Karpas-422 (cell line): ENCODE results near the gene PDK4. TPM values are rescaled to one million over a fixed set of nuclear protein-coding genes. Genes with fewer than 3 reads are reported as not detected.

Experiments used
- DNase-seq: peaks from one replicate; pipeline ENCODE4 v3.0.0-alpha.2; 2015
- H2AFZ ChIP-seq: fragments of 200-600 bp; sonication (generic); 2 replicates; pipeline ENCODE4 v1.6.1; 2014; ENCODE audit warnings: antibody characterized with exemption, low read length, mixed read lengths
- H3K27ac ChIP-seq: fragments of 200-600 bp; sonication (generic); 2 replicates; pipeline ENCODE4 v1.5.1; 2014; ENCODE audit warnings: mild to moderate bottlenecking, low read length, moderate library complexity
- H3K27me3 ChIP-seq: fragments of 200-600 bp; sonication (generic); 2 replicates; pipeline ENCODE4 v1.6.1; 2014; ENCODE audit warnings: low read length, mixed read lengths
- H3K36me3 ChIP-seq: fragments of 200-600 bp; sonication (generic); 2 replicates; pipeline ENCODE4 v1.6.1; 2014; ENCODE audit warnings: low read length, mixed read lengths; ENCODE audit not compliant: insufficient read depth
- H3K4me1 ChIP-seq: fragments of 200-600 bp; sonication (generic); 2 replicates; pipeline ENCODE4 v1.6.1; 2014; ENCODE audit warnings: mild to moderate bottlenecking, low read length, mixed read lengths
- H3K4me2 ChIP-seq: fragments of 200-600 bp; sonication (generic); 2 replicates; pipeline ENCODE4 v1.6.1; 2014; ENCODE audit warnings: low read length, low read depth, mild to moderate bottlenecking; ENCODE audit not compliant: poor library complexity, severe bottlenecking
- H3K4me3 ChIP-seq: fragments of 200-600 bp; sonication (generic); 2 replicates; pipeline ENCODE4 v1.5.1; 2014; ENCODE audit warnings: mild to moderate bottlenecking, antibody characterized with exemption, low read length, mixed read lengths
- H3K79me2 ChIP-seq: fragments of 200-600 bp; sonication (generic); 2 replicates; pipeline ENCODE4 v1.6.1; 2014; ENCODE audit warnings: mild to moderate bottlenecking, low read length, mixed read lengths
- H3K9ac ChIP-seq: fragments of 200-600 bp; sonication (generic); 2 replicates; pipeline ENCODE4 v1.6.0; 2014; ENCODE audit warnings: low read length
- H3K9me2 ChIP-seq: fragments of 200-600 bp; sonication (generic), shearing (Covaris generic); replicated peaks from 2 replicates; pipeline ENCODE4 v1.6.0; 2014; ENCODE audit warnings: mild to moderate bottlenecking, low read length, moderate library complexity; ENCODE audit not compliant: insufficient read depth
- H3K9me3 ChIP-seq: fragments of 300-700, 200-600 bp; sonication (generic); 2 replicates; pipeline ENCODE4 v1.6.1; 2014; ENCODE audit warnings: low read length, mixed read lengths
- H4K20me1 ChIP-seq: fragments of 200-600 bp; sonication (generic); 2 replicates; pipeline ENCODE4 v1.6.1; 2014; ENCODE audit warnings: mild to moderate bottlenecking, antibody characterized with exemption, low read length, low read depth; ENCODE audit not compliant: insufficient read depth
- total RNA-seq: library from RNA; depleted of rRNA; stranded (reverse); fragments of >200 nt; shearing (Covaris generic); gene quantifications from 2 replicates; pipeline ENCODE4 v1.2.3, GENCODE V29; 2014; ENCODE audit warnings: low replicate concordance

Gene PDK4
- total RNA-seq, 1 experiment from 2014 or later: not detected

DNA sequence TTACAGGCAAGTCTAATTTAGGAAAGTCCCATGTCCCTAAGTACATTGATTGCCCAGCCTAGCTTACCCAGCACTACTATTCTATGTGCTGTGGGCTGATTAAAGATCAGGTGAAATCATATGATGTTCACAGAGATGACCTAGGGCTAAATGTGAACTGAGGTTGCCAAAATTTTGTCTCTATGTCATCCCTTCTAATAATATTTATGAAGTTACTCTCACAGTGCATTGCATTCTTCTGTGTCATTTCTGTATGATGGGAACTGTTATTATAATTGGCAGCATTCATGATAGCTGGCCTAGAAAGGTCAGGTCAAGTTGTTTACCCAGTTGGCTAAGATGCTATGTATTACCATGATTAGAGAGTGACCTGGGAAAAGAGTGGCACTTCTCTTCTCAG lies 2.8 kb upstream of the PDK4 start:
- Histone ChIP-seq H3K27ac (no peak overlapping the region), H3K79me2 (no peaks in the 10 kb centered on the region)

DNA sequence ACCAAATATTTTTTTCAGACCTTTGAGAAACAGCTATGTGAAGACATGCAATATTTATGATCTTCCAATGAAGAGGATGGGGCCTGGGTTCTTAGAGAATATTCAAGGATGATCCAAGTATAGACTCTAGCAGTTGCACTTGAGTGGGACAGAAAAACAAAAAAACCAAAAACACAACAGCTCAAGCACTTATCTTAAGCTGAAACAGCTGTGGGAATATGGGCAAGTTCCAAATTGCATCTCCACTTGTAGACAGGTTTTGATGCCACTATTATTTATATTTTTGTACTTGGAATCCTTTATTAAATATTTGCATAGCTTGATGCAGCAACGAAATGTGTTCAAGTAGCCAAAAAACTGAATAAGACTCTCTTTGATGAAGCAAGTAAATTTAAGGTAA lies 2.2 kb upstream of the PDK4 start:
- Histone ChIP-seq H3K36me3 (no peaks in the 10 kb centered on the region), H3K9me2 (no peaks in the 10 kb centered on the region), H3K4me1 (no peaks in the 10 kb centered on the region), H3K9ac (no peak overlapping the region), H3K27ac (no peak overlapping the region), H2AFZ (no peak overlapping the region), H4K20me1 (no peaks in the 10 kb centered on the region), H3K4me3 (no peak overlapping the region), H3K79me2 (no peaks in the 10 kb centered on the region), H3K4me2 (no peak overlapping the region), H3K27me3 (no peaks in the 10 kb centered on the region), H3K9me3 (no peaks in the 10 kb centered on the region)
- DNase-seq: no peak

More for the DNA sequence above, 2.8 kb upstream of the PDK4 start:
- Histone ChIP-seq H3K9me2 (no peaks in the 10 kb centered on the region), H3K4me2 (no peak overlapping the region), H3K36me3 (no peaks in the 10 kb centered on the region), H3K4me3 (no peak overlapping the region), H2AFZ (no peak overlapping the region), H3K27me3 (no peaks in the 10 kb centered on the region), H3K4me1 (no peaks in the 10 kb centered on the region), H3K9ac (no peak overlapping the region), H4K20me1 (no peaks in the 10 kb centered on the region), H3K9me3 (no peaks in the 10 kb centered on the region)
- no peak for DNase-seq

DNA sequence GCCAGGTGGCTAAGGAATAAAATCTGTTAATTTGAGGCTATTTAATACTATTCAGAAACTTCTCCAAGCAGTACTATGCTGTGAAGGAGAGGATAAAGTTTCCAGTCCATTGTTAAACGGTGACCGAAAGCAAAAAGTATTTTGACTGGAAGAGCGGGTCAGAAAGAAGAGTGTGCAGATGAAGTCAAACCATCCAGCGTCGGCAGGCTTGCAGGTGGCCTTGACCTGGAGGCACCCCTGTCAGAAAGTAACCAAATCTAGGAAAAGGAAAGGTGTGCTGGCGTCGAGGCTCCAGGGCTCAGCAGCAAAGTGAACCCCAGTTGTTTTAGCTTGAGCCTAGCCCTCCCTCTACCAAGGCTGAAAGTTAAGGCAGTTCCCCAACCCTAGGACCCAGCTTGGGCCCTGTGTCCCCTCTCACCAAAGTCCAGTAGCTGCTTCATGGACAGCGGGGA lies 544 bp downstream of the PDK4 start:
- DNase-seq: no peak
- H3K27me3 ChIP-seq: no peaks in the 10 kb centered on the region
- no peak overlapping the region for H3K9ac ChIP-seq
- H3K4me1 ChIP-seq: no peaks in the 10 kb centered on the region
- no peaks in the 10 kb centered on the region for H3K36me3 ChIP-seq
- no peaks in the 10 kb centered on the region for H3K9me3 ChIP-seq
- H3K27ac ChIP-seq: no peak overlapping the region
- H2AFZ ChIP-seq: no peak overlapping the region
- H3K4me2 ChIP-seq: no peak overlapping the region
- H3K4me3 ChIP-seq: no peak overlapping the region
- H3K79me2 ChIP-seq: no peaks in the 10 kb centered on the region
- no peaks in the 10 kb centered on the region for H3K9me2 ChIP-seq
- H4K20me1 ChIP-seq: no peaks in the 10 kb centered on the region

- Histone ChIP-seq H3K4me2 (no peak overlapping the region), H3K9me3 (no peaks in the 10 kb centered on the region), H3K27me3 (no peaks in the 10 kb centered on the region), H3K4me3 (no peak overlapping the region), H2AFZ (no peak overlapping the region), H3K27ac (no peak overlapping the region), H3K9me2 (no peaks in the 10 kb centered on the region), H3K9ac (no peak overlapping the region), H4K20me1 (no peaks in the 10 kb centered on the region), H3K4me1 (no peaks in the 10 kb centered on the region), H3K79me2 (no peaks in the 10 kb centered on the region), H3K36me3 (no peaks in the 10 kb centered on the region)
- no peak for DNase-seq
Measured at GRCh38 chr7:95594185-95594584, 2.1 kb downstream of the PDK4 start.

- Histone ChIP-seq H4K20me1 (no peaks in the 10 kb centered on the region), H3K9me3 (no peaks in the 10 kb centered on the region), H3K27ac (no peak overlapping the region), H3K79me2 (no peaks in the 10 kb centered on the region), H2AFZ (no peak overlapping the region), H3K4me3 (no peak overlapping the region), H3K9me2 (no peaks in the 10 kb centered on the region), H3K9ac (no peak overlapping the region), H3K4me2 (no peak overlapping the region), H3K4me1 (no peaks in the 10 kb centered on the region), H3K36me3 (no peaks in the 10 kb centered on the region), H3K27me3 (no peaks in the 10 kb centered on the region)
- no peak for DNase-seq
Measured at GRCh38 chr7:95593343-95593742, 3.0 kb downstream of the PDK4 start.

DNA sequence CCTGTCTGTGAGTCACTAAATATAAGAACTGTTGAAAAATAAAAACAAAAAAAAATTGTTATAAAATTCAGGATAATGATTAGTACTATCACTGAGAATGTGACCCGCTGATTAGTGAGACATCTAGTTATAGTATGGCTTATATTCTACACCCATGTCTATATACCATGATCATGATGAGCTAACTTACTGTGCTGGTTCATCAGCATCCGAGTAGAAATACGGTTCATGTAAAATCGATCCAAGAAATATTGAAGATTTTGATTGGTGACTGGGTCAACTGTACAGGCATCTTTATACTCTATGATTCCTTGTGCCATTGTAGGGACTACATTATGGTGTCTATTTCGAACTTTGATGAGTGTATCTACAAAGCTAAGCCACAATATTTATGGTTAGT lies 3.7 kb downstream of the PDK4 start:
- H3K9ac ChIP-seq: no peak overlapping the region
- H3K4me1 ChIP-seq: no peaks in the 10 kb centered on the region
- no peaks in the 10 kb centered on the region for H3K36me3 ChIP-seq
- H2AFZ ChIP-seq: no peak overlapping the region
- DNase-seq: no peak
- no peaks in the 10 kb centered on the region for H3K9me2 ChIP-seq
- no peak overlapping the region for H3K4me2 ChIP-seq
- H4K20me1 ChIP-seq: no peaks in the 10 kb centered on the region
- H3K27me3 ChIP-seq: no peaks in the 10 kb centered on the region
- H3K9me3 ChIP-seq: no peaks in the 10 kb centered on the region
- H3K27ac ChIP-seq: no peak overlapping the region
- no peaks in the 10 kb centered on the region for H3K79me2 ChIP-seq
- no peak overlapping the region for H3K4me3 ChIP-seq

DNA sequence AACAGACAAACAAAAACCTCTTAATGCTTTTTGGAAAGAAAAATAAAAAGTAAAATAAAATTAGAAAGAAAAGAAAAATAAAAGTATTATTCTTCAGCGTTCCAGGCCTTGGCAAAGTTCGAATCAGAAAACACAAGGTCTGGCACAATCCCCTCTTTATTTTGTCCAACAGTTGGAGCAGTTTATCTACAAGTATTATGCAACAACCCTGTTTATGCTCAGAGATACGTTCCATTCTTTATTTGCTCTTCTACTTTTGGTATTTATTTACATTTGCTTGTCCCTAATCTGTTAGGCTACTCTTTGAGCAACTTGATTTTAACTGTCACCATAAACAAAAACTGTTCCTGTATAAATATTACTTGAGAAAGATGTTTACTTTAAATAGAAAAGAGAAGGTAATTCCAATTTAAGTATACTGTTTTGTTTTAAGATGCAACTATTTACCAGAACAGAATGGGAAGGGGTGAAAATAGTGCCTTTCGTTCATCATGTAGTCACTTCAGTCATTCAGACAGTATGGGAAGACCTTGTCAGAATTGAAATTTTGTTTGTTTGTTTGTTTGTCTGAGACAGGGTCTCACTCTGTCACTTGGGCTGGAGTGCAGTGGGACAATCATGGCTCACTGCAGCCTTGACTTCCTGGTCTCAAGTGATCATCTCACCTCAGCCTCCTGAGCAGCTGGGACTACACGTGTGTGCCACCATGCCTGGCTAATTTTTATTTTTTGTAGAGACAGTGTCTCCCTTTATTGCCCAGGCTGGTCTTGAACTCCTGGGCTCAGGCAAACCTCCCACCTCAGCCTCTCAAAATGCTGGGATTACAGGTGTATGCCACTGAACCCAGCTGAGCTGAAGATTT lies 5.7 kb downstream of the PDK4 start:
- Histone ChIP-seq H3K4me1 (no peaks in the 10 kb centered on the region), H3K9me3 (no peaks in the 10 kb centered on the region), H3K4me3 (no peak overlapping the region), H2AFZ (no peak overlapping the region), H3K27ac (no peak overlapping the region), H3K9ac (no peak overlapping the region), H3K4me2 (no peak overlapping the region), H3K79me2 (no peaks in the 10 kb centered on the region), H3K27me3 (no peaks in the 10 kb centered on the region), H4K20me1 (no peaks in the 10 kb centered on the region), H3K9me2 (no peaks in the 10 kb centered on the region), H3K36me3 (no peaks in the 10 kb centered on the region)
- DNase-seq: no peak

DNA sequence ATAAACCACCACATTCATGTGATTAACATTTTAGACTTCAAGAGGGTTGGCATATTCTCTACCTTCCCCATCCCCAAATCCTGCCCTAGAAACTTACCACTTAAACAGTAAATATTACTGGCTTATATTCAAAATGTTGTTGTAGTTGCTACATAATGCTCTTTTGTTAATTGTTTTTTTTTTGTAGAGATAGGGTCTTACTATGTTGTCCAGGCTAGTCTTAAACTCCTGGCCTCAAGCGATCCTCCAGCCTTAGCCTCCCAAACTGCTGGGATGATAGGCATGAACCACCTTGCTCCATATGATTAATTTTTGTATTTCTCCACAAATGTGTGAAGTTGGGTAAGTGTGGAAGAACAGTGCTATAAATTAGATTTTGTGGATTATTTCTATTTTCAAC lies 6.5 kb downstream of the PDK4 start:
- Histone ChIP-seq H4K20me1 (no peaks in the 10 kb centered on the region), H3K27ac (no peak overlapping the region), H3K79me2 (no peaks in the 10 kb centered on the region), H3K9me3 (no peaks in the 10 kb centered on the region), H3K4me3 (no peak overlapping the region), H2AFZ (no peak overlapping the region), H3K9ac (no peak overlapping the region), H3K4me2 (no peak overlapping the region), H3K27me3 (no peaks in the 10 kb centered on the region), H3K36me3 (no peaks in the 10 kb centered on the region), H3K4me1 (no peaks in the 10 kb centered on the region), H3K9me2 (no peaks in the 10 kb centered on the region)
- no peak for DNase-seq
